ENCODE data around the gene SKOR1.
A peak's percentile ranks its signal among the peaks of the same experiment; 100 is the strongest.

SKOR1 gene

GRCh38 chr15:67854358-67854757 is 29.0 kb downstream of the SKOR1 start:
- TF ChIP-seq ZNF274 (IDR thresholded peaks at IDR 0.05; ENCODE audit: low read depth, low read length), result no peak
- H3K4me3 ChIP-seq (ENCODE audit: low read length), result no peak overlapping the region

GRCh38 chr15:67855842-67856241 is 30.5 kb downstream of the SKOR1 start:
- TF ChIP-seq ZNF274 (IDR thresholded peaks at IDR 0.05; ENCODE audit: low read depth, low read length), result no peak
- no peak overlapping the region for H3K4me3 ChIP-seq (ENCODE audit: low read length)

- TF ChIP-seq ZNF274 (IDR thresholded peaks at IDR 0.05; ENCODE audit: low read depth, low read length), result no peak
These were observed 31.9 kb downstream of the SKOR1 start for GRCh38 chr15:67857220-67857619.

GRCh38 chr15:67859331-67859946 is 34.1 kb downstream of the SKOR1 start:
- no peak overlapping the region for H3K4me3 ChIP-seq (ENCODE audit: low read length)
- TF ChIP-seq ZNF274 (IDR thresholded peaks at IDR 0.05; ENCODE audit: low read depth, low read length), result no peak

More at GRCh38 chr15:67857220-67857619, 31.9 kb downstream of the SKOR1 start:
- H3K4me3 ChIP-seq (ENCODE audit: low read length), result no peak overlapping the region

GRCh38 chr15:67861983-67862382 is 36.7 kb downstream of the SKOR1 start:
- no peak for TF ChIP-seq ZNF274 (IDR thresholded peaks at IDR 0.05; ENCODE audit: low read depth, low read length)

GRCh38 chr15:67862750-67863441 is 37.6 kb downstream of the SKOR1 start:
- peak overlapping the region; percentile 49; the same call in 1 of the 2 replicates for H3K4me3 ChIP-seq (ENCODE audit: low read length)
- no peak for TF ChIP-seq ZNF274 (IDR thresholded peaks at IDR 0.05; ENCODE audit: low read depth, low read length)

More at GRCh38 chr15:67861983-67862382, 36.7 kb downstream of the SKOR1 start:
- H3K4me3 ChIP-seq (ENCODE audit: low read length), result no peak overlapping the region

- peak overlapping the region; percentile 49; the same call in 1 of the 2 replicates for H3K4me3 ChIP-seq (ENCODE audit: low read length)
- no peak for TF ChIP-seq ZNF274 (IDR thresholded peaks at IDR 0.05; ENCODE audit: low read depth, low read length)
These were observed 38.2 kb downstream of the SKOR1 start for GRCh38 chr15:67863442-67863987.

GRCh38 chr15:67865331-67865730 is 40.0 kb downstream of the SKOR1 start:
- no peak overlapping the region for H3K4me3 ChIP-seq (ENCODE audit: low read length)
- no peak for TF ChIP-seq ZNF274 (IDR thresholded peaks at IDR 0.05; ENCODE audit: low read depth, low read length)

- no peak for TF ChIP-seq ZNF274 (IDR thresholded peaks at IDR 0.05; ENCODE audit: low read depth, low read length)
- no peak overlapping the region for H3K4me3 ChIP-seq (ENCODE audit: low read length)
These were observed 40.5 kb downstream of the SKOR1 start for GRCh38 chr15:67865766-67866165.

- TF ChIP-seq ZNF274 (IDR thresholded peaks at IDR 0.05; ENCODE audit: low read depth, low read length), result no peak
These were observed 44.4 kb downstream of the SKOR1 start for GRCh38 chr15:67869701-67870100.

GRCh38 chr15:67870868-67871408 is 45.6 kb downstream of the SKOR1 start:
- TF ChIP-seq ZNF274 (IDR thresholded peaks at IDR 0.05; ENCODE audit: low read depth, low read length), result no peak
- no peak overlapping the region for H3K4me3 ChIP-seq (ENCODE audit: low read length)

More at GRCh38 chr15:67869701-67870100, 44.4 kb downstream of the SKOR1 start:
- H3K4me3 ChIP-seq (ENCODE audit: low read length), result no peak overlapping the region

GRCh38 chr15:67873777-67874176 is 48.5 kb downstream of the SKOR1 start:
- H3K4me3 ChIP-seq (ENCODE audit: low read length), result no peak overlapping the region
- TF ChIP-seq ZNF274 (IDR thresholded peaks at IDR 0.05; ENCODE audit: low read depth, low read length), result no peak

- TF ChIP-seq ZNF274 (IDR thresholded peaks at IDR 0.05; ENCODE audit: low read depth, low read length), result no peak
These were observed 53.5 kb downstream of the SKOR1 start for GRCh38 chr15:67878712-67879206.

GRCh38 chr15:67879440-67880129 is 54.3 kb downstream of the SKOR1 start:
- no peak for TF ChIP-seq ZNF274 (IDR thresholded peaks at IDR 0.05; ENCODE audit: low read depth, low read length)
- no peak overlapping the region for H3K4me3 ChIP-seq (ENCODE audit: low read length)

More at GRCh38 chr15:67878712-67879206, 53.5 kb downstream of the SKOR1 start:
- H3K4me3 ChIP-seq (ENCODE audit: low read length), result no peak overlapping the region
